Measurements from ENCODE around the gene SUPT16H.
"Not testable (repeated sequence)": the region's sequence is repeated elsewhere in the genome, so short reads cannot be mapped to it uniquely, and the experiment has no call there.

Gene SUPT16H

GRCh38 chr14:21334202-21334906 lies 49.5 kb downstream of the SUPT16H start:
- no peaks in the 10 kb centered on the region for H3K9me3 Mint-ChIP-seq
- no peaks in the 10 kb centered on the region for H3K36me3 Mint-ChIP-seq (ENCODE audit: low read depth)
- no peak overlapping the region for H3K27ac Mint-ChIP-seq
- H3K4me1 Mint-ChIP-seq (ENCODE audit: low read depth), result no peaks in the 10 kb centered on the region
- H3K4me3 Mint-ChIP-seq, result no peak overlapping the region
- H3K27me3 Mint-ChIP-seq (ENCODE audit: low read depth), result peaks cover 8% of the 10 kb centered on the region

- Mint-ChIP-seq H3K4me3 (no peak overlapping the region), H3K36me3 (ENCODE audit: low read depth) (no peaks in the 10 kb centered on the region), H3K27me3 (ENCODE audit: low read depth) (peaks cover 8% of the 10 kb centered on the region), H3K27ac (no peak overlapping the region), H3K4me1 (ENCODE audit: low read depth) (no peaks in the 10 kb centered on the region), H3K9me3 (no peaks in the 10 kb centered on the region)
Observed at GRCh38 chr14:21332950-21333349, 50.9 kb downstream of the SUPT16H start.

- Mint-ChIP-seq H3K4me1 (ENCODE audit: low read depth) (no peaks in the 10 kb centered on the region), H3K36me3 (ENCODE audit: low read depth) (no peaks in the 10 kb centered on the region), H3K27ac (no peak overlapping the region), H3K9me3 (no peaks in the 10 kb centered on the region), H3K4me3 (no peak overlapping the region), H3K27me3 (ENCODE audit: low read depth) (peaks cover 16% of the 10 kb centered on the region)
Observed at GRCh38 chr14:21326972-21327371, 56.8 kb downstream of the SUPT16H start.

GRCh38 chr14:21322716-21323115 lies 61.1 kb downstream of the SUPT16H start:
- Mint-ChIP-seq H3K4me1 (ENCODE audit: low read depth) (peaks cover 7% of the 10 kb centered on the region), H3K27me3 (ENCODE audit: low read depth) (peaks cover 29% of the 10 kb centered on the region), H3K4me3 (no peak overlapping the region)

GRCh38 chr14:21320913-21321312 lies 62.9 kb downstream of the SUPT16H start:
- H3K36me3 Mint-ChIP-seq (ENCODE audit: low read depth), result no peaks in the 10 kb centered on the region
- no peaks in the 10 kb centered on the region for H3K9me3 Mint-ChIP-seq
- no peak overlapping the region for H3K27ac Mint-ChIP-seq
- peaks cover 34% of the 10 kb centered on the region for H3K27me3 Mint-ChIP-seq (ENCODE audit: low read depth)
- H3K4me3 Mint-ChIP-seq, result no peak overlapping the region
- H3K4me1 Mint-ChIP-seq (ENCODE audit: low read depth), result peaks cover 7% of the 10 kb centered on the region

More at GRCh38 chr14:21322716-21323115, 61.1 kb downstream of the SUPT16H start:
- Mint-ChIP-seq H3K36me3 (ENCODE audit: low read depth) (no peaks in the 10 kb centered on the region), H3K9me3 (no peaks in the 10 kb centered on the region), H3K27ac (no peak overlapping the region)

GRCh38 chr14:21317398-21317797 lies 66.4 kb downstream of the SUPT16H start:
- Mint-ChIP-seq H3K27ac (no peak overlapping the region), H3K27me3 (ENCODE audit: low read depth) (peaks cover 21% of the 10 kb centered on the region), H3K4me3 (no peak overlapping the region), H3K36me3 (ENCODE audit: low read depth) (no peaks in the 10 kb centered on the region), H3K9me3 (no peaks in the 10 kb centered on the region), H3K4me1 (ENCODE audit: low read depth) (peaks cover 7% of the 10 kb centered on the region)

GRCh38 chr14:21313512-21313911 lies 70.3 kb downstream of the SUPT16H start:
- Mint-ChIP-seq H3K27me3 (ENCODE audit: low read depth) (peaks cover 14% of the 10 kb centered on the region), H3K9me3 (no peaks in the 10 kb centered on the region), H3K27ac (no peak overlapping the region), H3K36me3 (ENCODE audit: low read depth) (no peaks in the 10 kb centered on the region), H3K4me3 (no peak overlapping the region), H3K4me1 (ENCODE audit: low read depth) (peaks cover 10% of the 10 kb centered on the region)

GRCh38 chr14:21311614-21312013 lies 72.2 kb downstream of the SUPT16H start:
- Mint-ChIP-seq H3K36me3 (ENCODE audit: low read depth) (no peaks in the 10 kb centered on the region), H3K27me3 (ENCODE audit: low read depth) (peaks cover 5% of the 10 kb centered on the region), H3K4me3 (no peak overlapping the region), H3K4me1 (ENCODE audit: low read depth) (peaks cover 14% of the 10 kb centered on the region), H3K27ac (no peak overlapping the region), H3K9me3 (no peaks in the 10 kb centered on the region)

GRCh38 chr14:21309956-21310355 lies 73.9 kb downstream of the SUPT16H start:
- no peak overlapping the region for H3K4me3 Mint-ChIP-seq
- H3K27me3 Mint-ChIP-seq (ENCODE audit: low read depth), result peaks cover 5% of the 10 kb centered on the region
- H3K27ac Mint-ChIP-seq, result no peak overlapping the region
- no peaks in the 10 kb centered on the region for H3K9me3 Mint-ChIP-seq
- peaks cover 14% of the 10 kb centered on the region for H3K4me1 Mint-ChIP-seq (ENCODE audit: low read depth)
- H3K36me3 Mint-ChIP-seq (ENCODE audit: low read depth), result no peaks in the 10 kb centered on the region

- peaks cover 5% of the 10 kb centered on the region for H3K27me3 Mint-ChIP-seq (ENCODE audit: low read depth)
- peak overlapping the region; percentile 70 for H3K4me3 Mint-ChIP-seq
- H3K27ac Mint-ChIP-seq, result peak overlapping the region; percentile 22
- no peaks in the 10 kb centered on the region for H3K9me3 Mint-ChIP-seq
- peaks cover 14% of the 10 kb centered on the region for H3K4me1 Mint-ChIP-seq (ENCODE audit: low read depth)
- no peaks in the 10 kb centered on the region for H3K36me3 Mint-ChIP-seq (ENCODE audit: low read depth)
Observed at GRCh38 chr14:21309238-21309636, 74.6 kb downstream of the SUPT16H start.

- peak overlapping the region; percentile 34 for H3K27ac Mint-ChIP-seq
- no peaks in the 10 kb centered on the region for H3K36me3 Mint-ChIP-seq (ENCODE audit: low read depth)
- peak overlapping the region; percentile 70 for H3K4me3 Mint-ChIP-seq
- H3K4me1 Mint-ChIP-seq (ENCODE audit: low read depth), result peaks cover 14% of the 10 kb centered on the region
- H3K9me3 Mint-ChIP-seq, result no peaks in the 10 kb centered on the region
- peaks cover 5% of the 10 kb centered on the region for H3K27me3 Mint-ChIP-seq (ENCODE audit: low read depth)
Observed at GRCh38 chr14:21308479-21309237, 75.2 kb downstream of the SUPT16H start.

GRCh38 chr14:21308132-21308478 lies 75.7 kb downstream of the SUPT16H start:
- H3K27me3 Mint-ChIP-seq (ENCODE audit: low read depth), result peaks cover 7% of the 10 kb centered on the region
- peak overlapping the region; percentile 70 for H3K4me3 Mint-ChIP-seq
- H3K9me3 Mint-ChIP-seq, result no peaks in the 10 kb centered on the region
- peaks cover 14% of the 10 kb centered on the region for H3K4me1 Mint-ChIP-seq (ENCODE audit: low read depth)
- H3K27ac Mint-ChIP-seq, result no peak overlapping the region
- no peaks in the 10 kb centered on the region for H3K36me3 Mint-ChIP-seq (ENCODE audit: low read depth)

- no peaks in the 10 kb centered on the region for H3K36me3 Mint-ChIP-seq (ENCODE audit: low read depth)
- no peak overlapping the region for H3K27ac Mint-ChIP-seq
- H3K9me3 Mint-ChIP-seq, result no peaks in the 10 kb centered on the region
- H3K27me3 Mint-ChIP-seq (ENCODE audit: low read depth), result peaks cover 11% of the 10 kb centered on the region
- no peak overlapping the region for H3K4me3 Mint-ChIP-seq
- peaks cover 14% of the 10 kb centered on the region for H3K4me1 Mint-ChIP-seq (ENCODE audit: low read depth)
Observed at GRCh38 chr14:21307637-21308036, 76.2 kb downstream of the SUPT16H start.

GRCh38 chr14:21302836-21303140 lies 81.0 kb downstream of the SUPT16H start:
- H3K4me3 Mint-ChIP-seq; H3K9me3 Mint-ChIP-seq; H3K36me3 Mint-ChIP-seq (ENCODE audit: low read depth); H3K4me1 Mint-ChIP-seq (ENCODE audit: low read depth); H3K27ac Mint-ChIP-seq: not testable (repeated sequence)
- H3K27me3 Mint-ChIP-seq (ENCODE audit: low read depth), result peaks cover 32% of the 10 kb centered on the region

- no peaks in the 10 kb centered on the region for H3K4me1 Mint-ChIP-seq (ENCODE audit: low read depth)
- no peaks in the 10 kb centered on the region for H3K36me3 Mint-ChIP-seq (ENCODE audit: low read depth)
- no peak overlapping the region for H3K4me3 Mint-ChIP-seq
- no peak overlapping the region for H3K27ac Mint-ChIP-seq
- H3K27me3 Mint-ChIP-seq (ENCODE audit: low read depth), result peaks cover 32% of the 10 kb centered on the region
- no peaks in the 10 kb centered on the region for H3K9me3 Mint-ChIP-seq
Observed at GRCh38 chr14:21302013-21302835, 81.6 kb downstream of the SUPT16H start.

Measured in T-helper 1 cell treated with Interleukin-12 subunit alpha and Interleukin-12 subunit beta and Interleukin-4 antibody, amounts not matched to agents 30 μg/mL and 1 μg/mL, for 36 hours (primary cell).